ENCODE results near the gene FBXW8.

FBXW8 gene

DNA sequence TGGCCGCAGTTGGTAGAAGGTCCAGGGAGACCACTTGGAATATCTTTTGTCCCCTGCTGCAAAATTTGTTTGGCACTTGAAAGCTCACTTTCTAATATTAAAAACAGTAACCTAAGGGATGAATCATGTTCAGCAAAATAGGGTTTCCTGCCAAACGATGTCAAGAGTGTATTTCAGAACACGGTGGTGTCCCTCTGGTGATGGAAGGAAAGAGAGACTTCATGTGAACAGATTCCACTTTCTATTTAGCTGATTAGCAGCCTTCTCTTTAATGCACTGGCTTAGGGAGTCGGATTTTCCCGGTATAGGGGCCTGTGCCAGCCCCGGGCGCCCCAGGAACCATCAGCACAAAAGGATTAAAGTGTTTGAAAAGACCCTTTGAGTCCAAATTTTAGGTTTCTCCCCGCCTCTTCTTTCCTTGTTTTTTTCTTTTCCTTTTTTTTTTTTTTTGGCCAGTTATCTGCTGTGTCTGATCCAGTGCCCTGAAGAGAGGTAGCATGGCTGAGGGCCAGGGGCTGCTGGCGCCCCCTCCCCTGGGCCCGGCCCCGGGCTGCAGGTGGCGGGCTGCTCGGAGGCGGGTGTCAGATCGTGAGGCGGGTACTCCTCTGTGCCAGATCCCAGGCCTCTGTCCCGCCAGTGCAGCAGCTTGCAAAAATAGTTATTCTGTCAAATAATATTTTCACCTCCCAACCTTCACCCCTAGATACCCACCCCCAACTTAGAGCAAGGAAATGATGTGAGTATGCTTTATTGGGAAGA is 100.1 kb downstream of the FBXW8 start:
- Histone ChIP-seq H3K14ac (ENCODE audit: low read length) (no peak overlapping the region), H3K4me3 (ENCODE audit: low read depth, low read length) (no peak overlapping the region), H2BK120ac (ENCODE audit: insufficient read depth, low read length, poor library complexity) (no peak overlapping the region), H3K27ac (ENCODE audit: low read depth, low read length) (no peak overlapping the region), H3K36me3 (ENCODE audit: control insufficient read depth in 1 of 2, insufficient read depth in 2 of 2, low read length in 2 of 2) (peaks cover 12 to 16% of the 10 kb centered on the region in 2 experiments), H4K91ac (ENCODE audit: low read depth, low read length) (no peak overlapping the region), H3K9me3 (ENCODE audit: insufficient read depth, low read depth, low read length) (no peaks in the 10 kb centered on the region), H3K4me2 (ENCODE audit: low read length) (no peak overlapping the region), H2BK12ac (ENCODE audit: low read length) (no peak overlapping the region), H3K79me1 (ENCODE audit: low read length) (no peaks in the 10 kb centered on the region), H3K18ac (ENCODE audit: low read length) (no peak overlapping the region), H2BK5ac (ENCODE audit: low read depth, low read length, poor library complexity) (no peak overlapping the region), H3K79me2 (ENCODE audit: control insufficient read depth, insufficient read depth, low read length, poor library complexity) (no peaks in the 10 kb centered on the region), H3K23ac (ENCODE audit: low read length) (no peak overlapping the region), H3K27me3 (ENCODE audit: insufficient read depth, low read length) (no peaks in the 10 kb centered on the region), H2AK5ac (ENCODE audit: low read length) (no peak overlapping the region), H3K4ac (ENCODE audit: low read depth, low read length) (no peak overlapping the region), H3K9ac (ENCODE audit: low read length) (no peak overlapping the region), H2AFZ (ENCODE audit: insufficient read depth, low read length, poor library complexity) (no peak overlapping the region), H3K4me1 (ENCODE audit: control insufficient read depth in 1 of 2, insufficient read depth in 2 of 2, low read length in 2 of 2) (no peaks in the 10 kb centered on the region), H4K8ac (ENCODE audit: low read depth, low read length) (no peak overlapping the region), H4K12ac (ENCODE audit: low read depth, low read length) (no peak overlapping the region)
- no CpG with 5 or more reads among the region's 17 CpGs for WGBS (ENCODE audit: extremely low coverage, insufficient coverage, insufficient read length)
- no peak for DNase-seq

DNA sequence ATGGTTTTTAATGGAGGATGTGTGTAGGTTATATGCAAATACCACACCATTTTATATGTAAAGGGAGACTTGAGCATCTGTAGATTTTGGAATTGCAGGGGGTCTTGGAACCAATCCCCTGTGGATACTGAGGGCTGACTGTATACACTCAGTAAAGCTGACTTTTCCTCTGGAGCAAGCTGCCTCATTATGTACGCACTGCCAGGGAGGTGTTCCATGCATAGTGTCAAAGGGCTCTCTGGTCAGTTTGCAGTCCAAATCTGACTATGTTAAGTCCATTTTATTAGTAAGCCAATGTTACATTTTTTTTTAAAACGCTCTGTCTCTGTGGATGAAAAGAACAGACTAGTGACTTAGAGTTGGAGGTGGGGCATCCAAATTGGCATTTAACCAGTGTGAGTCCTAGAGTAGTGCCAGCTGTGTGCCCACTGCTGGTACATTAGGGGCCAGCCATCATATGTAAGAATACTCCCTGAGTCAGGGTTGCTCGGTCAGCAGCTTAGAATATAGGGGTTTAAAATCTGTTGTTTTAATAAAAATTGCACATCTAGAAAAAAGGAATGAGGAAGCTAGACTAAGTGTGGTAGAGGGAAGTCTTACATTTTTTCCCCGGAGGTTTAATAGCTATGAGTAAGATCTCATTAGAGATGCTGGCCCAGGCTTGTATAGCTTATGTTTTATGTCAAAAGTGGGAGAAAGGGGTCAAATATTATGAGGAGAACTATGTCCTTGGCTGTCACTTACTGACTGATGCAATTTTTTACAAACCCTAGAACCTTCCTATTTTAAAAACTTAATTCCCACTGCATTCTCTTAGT is 101.4 kb downstream of the FBXW8 start:
- H2AFZ ChIP-seq (ENCODE audit: insufficient read depth, low read length, poor library complexity), result no peak overlapping the region
- H3K4ac ChIP-seq (ENCODE audit: low read depth, low read length), result no peak overlapping the region
- H3K4me3 ChIP-seq (ENCODE audit: low read depth, low read length), result no peak overlapping the region
- no peak overlapping the region for H3K23ac ChIP-seq (ENCODE audit: low read length)
- H3K36me3 ChIP-seq (ENCODE audit: control insufficient read depth in 1 of 2, insufficient read depth in 2 of 2, low read length in 2 of 2), result peaks cover 8 to 11% of the 10 kb centered on the region in 2 experiments
- WGBS (ENCODE audit: extremely low coverage, insufficient coverage, insufficient read length), result no CpG with 5 or more reads among the region's 4 CpGs
- H3K18ac ChIP-seq (ENCODE audit: low read length), result no peak overlapping the region
- H2AK5ac ChIP-seq (ENCODE audit: low read length), result no peak overlapping the region
- H3K4me2 ChIP-seq (ENCODE audit: low read length), result no peak overlapping the region
- H3K9me3 ChIP-seq (ENCODE audit: insufficient read depth, low read depth, low read length), result no peaks in the 10 kb centered on the region
- H3K4me1 ChIP-seq (ENCODE audit: control insufficient read depth in 1 of 2, insufficient read depth in 2 of 2, low read length in 2 of 2), result no peaks in the 10 kb centered on the region
- no peaks in the 10 kb centered on the region for H3K27me3 ChIP-seq (ENCODE audit: insufficient read depth, low read length)
- H3K14ac ChIP-seq (ENCODE audit: low read length), result no peak overlapping the region
- H2BK12ac ChIP-seq (ENCODE audit: low read length), result no peak overlapping the region
- no peak overlapping the region for H4K8ac ChIP-seq (ENCODE audit: low read depth, low read length)
- no peak overlapping the region for H4K91ac ChIP-seq (ENCODE audit: low read depth, low read length)
- H4K12ac ChIP-seq (ENCODE audit: low read depth, low read length), result no peak overlapping the region
- no peak overlapping the region for H2BK120ac ChIP-seq (ENCODE audit: insufficient read depth, low read length, poor library complexity)
- no peak for DNase-seq
- no peaks in the 10 kb centered on the region for H3K79me1 ChIP-seq (ENCODE audit: low read length)
- H3K9ac ChIP-seq (ENCODE audit: low read length), result no peak overlapping the region
- H2BK5ac ChIP-seq (ENCODE audit: low read depth, low read length, poor library complexity), result no peak overlapping the region
- no peak overlapping the region for H3K27ac ChIP-seq (ENCODE audit: low read depth, low read length)
- no peaks in the 10 kb centered on the region for H3K79me2 ChIP-seq (ENCODE audit: control insufficient read depth, insufficient read depth, low read length, poor library complexity)

DNA sequence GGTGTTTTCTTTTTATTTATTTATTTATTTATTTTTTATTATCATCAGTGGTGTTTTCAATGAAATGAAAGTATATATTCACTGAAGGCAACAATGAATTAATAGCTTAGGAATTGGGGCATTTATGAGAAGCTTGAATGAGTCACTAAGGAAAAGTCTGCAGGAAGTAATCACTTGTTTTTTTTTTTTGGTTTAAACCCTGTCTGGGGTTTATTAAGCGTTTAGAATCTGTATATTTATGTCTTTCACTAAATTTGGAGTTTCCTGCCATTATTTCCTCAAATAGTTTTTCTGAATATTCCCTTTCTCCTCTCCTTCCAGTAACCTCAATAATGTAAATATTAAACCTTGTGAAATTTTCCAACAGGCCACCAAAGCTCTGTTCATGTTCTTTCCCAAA is 103.0 kb downstream of the FBXW8 start:
- Histone ChIP-seq H3K79me2 (ENCODE audit: control insufficient read depth, insufficient read depth, low read length, poor library complexity) (no peaks in the 10 kb centered on the region), H3K4me2 (ENCODE audit: low read length) (no peak overlapping the region), H3K18ac (ENCODE audit: low read length) (no peak overlapping the region), H2BK120ac (ENCODE audit: insufficient read depth, low read length, poor library complexity) (no peak overlapping the region), H3K36me3 (ENCODE audit: control insufficient read depth in 1 of 2, insufficient read depth in 2 of 2, low read length in 2 of 2) (peaks cover 8 to 14% of the 10 kb centered on the region in 2 experiments), H2AK5ac (ENCODE audit: low read length) (no peak overlapping the region), H4K8ac (ENCODE audit: low read depth, low read length) (no peak overlapping the region), H2BK5ac (ENCODE audit: low read depth, low read length, poor library complexity) (no peak overlapping the region), H3K4me1 (ENCODE audit: control insufficient read depth in 1 of 2, insufficient read depth in 2 of 2, low read length in 2 of 2) (no peaks in the 10 kb centered on the region), H3K9ac (ENCODE audit: low read length) (no peak overlapping the region), H2AFZ (ENCODE audit: insufficient read depth, low read length, poor library complexity) (no peak overlapping the region), H3K27me3 (ENCODE audit: insufficient read depth, low read length) (no peaks in the 10 kb centered on the region), H3K4ac (ENCODE audit: low read depth, low read length) (no peak overlapping the region), H3K9me3 (ENCODE audit: insufficient read depth, low read depth, low read length) (no peaks in the 10 kb centered on the region), H2BK12ac (ENCODE audit: low read length) (no peak overlapping the region), H3K14ac (ENCODE audit: low read length) (no peak overlapping the region), H3K23ac (ENCODE audit: low read length) (no peak overlapping the region), H3K27ac (ENCODE audit: low read depth, low read length) (no peak overlapping the region), H3K79me1 (ENCODE audit: low read length) (no peaks in the 10 kb centered on the region), H4K12ac (ENCODE audit: low read depth, low read length) (no peak overlapping the region), H3K4me3 (ENCODE audit: low read depth, low read length) (no peak overlapping the region), H4K91ac (ENCODE audit: low read depth, low read length) (no peak overlapping the region)
- no CpG with 5 or more reads among the region's 1 CpG for WGBS (ENCODE audit: extremely low coverage, insufficient coverage, insufficient read length)
- DNase-seq, result no peak

DNA sequence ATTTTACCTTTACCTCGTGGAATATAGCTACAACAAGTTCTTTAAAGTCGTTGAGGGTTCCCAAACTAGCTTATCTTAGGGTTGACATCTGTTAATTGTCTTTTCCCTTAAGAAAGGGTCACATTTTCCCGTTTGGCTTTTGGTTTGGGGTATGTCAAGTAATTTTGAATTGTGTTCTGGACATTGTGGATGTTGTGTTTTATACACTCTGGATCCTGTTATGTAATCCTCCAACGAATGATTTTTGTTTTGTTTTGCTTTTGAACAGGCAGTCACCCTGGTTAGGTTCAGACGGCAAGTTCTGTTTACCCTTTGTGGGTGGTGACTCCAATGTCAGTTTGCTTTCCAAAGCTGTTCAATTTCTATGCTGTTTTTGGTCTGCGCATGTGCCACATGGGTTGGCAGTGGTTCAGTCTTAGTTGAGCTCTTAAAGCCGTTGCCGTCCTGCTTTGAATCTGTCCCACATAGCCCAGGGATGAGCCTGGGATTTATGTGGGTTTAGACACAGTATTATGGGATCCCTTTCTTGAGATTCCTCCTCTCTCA is 103.7 kb downstream of the FBXW8 start:
- no peaks in the 10 kb centered on the region for H3K4me1 ChIP-seq (ENCODE audit: control insufficient read depth in 1 of 2, insufficient read depth in 2 of 2, low read length in 2 of 2)
- H3K9ac ChIP-seq (ENCODE audit: low read length), result no peak overlapping the region
- H3K4me2 ChIP-seq (ENCODE audit: low read length), result no peak overlapping the region
- no peak overlapping the region for H3K27ac ChIP-seq (ENCODE audit: low read depth, low read length)
- H3K23ac ChIP-seq (ENCODE audit: low read length), result no peak overlapping the region
- H4K91ac ChIP-seq (ENCODE audit: low read depth, low read length), result no peak overlapping the region
- peaks cover 8 to 14% of the 10 kb centered on the region in 2 experiments for H3K36me3 ChIP-seq (ENCODE audit: control insufficient read depth in 1 of 2, insufficient read depth in 2 of 2, low read length in 2 of 2)
- no peaks in the 10 kb centered on the region for H3K79me1 ChIP-seq (ENCODE audit: low read length)
- no peaks in the 10 kb centered on the region for H3K79me2 ChIP-seq (ENCODE audit: control insufficient read depth, insufficient read depth, low read length, poor library complexity)
- H3K4me3 ChIP-seq (ENCODE audit: low read depth, low read length), result no peak overlapping the region
- H3K9me3 ChIP-seq (ENCODE audit: insufficient read depth, low read depth, low read length), result no peaks in the 10 kb centered on the region
- no peak overlapping the region for H2BK12ac ChIP-seq (ENCODE audit: low read length)
- no peak overlapping the region for H2BK120ac ChIP-seq (ENCODE audit: insufficient read depth, low read length, poor library complexity)
- H3K27me3 ChIP-seq (ENCODE audit: insufficient read depth, low read length), result no peaks in the 10 kb centered on the region
- H4K12ac ChIP-seq (ENCODE audit: low read depth, low read length), result no peak overlapping the region
- H3K4ac ChIP-seq (ENCODE audit: low read depth, low read length), result no peak overlapping the region
- H2AK5ac ChIP-seq (ENCODE audit: low read length), result no peak overlapping the region
- H4K8ac ChIP-seq (ENCODE audit: low read depth, low read length), result no peak overlapping the region
- no peak overlapping the region for H3K14ac ChIP-seq (ENCODE audit: low read length)
- no peak for DNase-seq
- H2BK5ac ChIP-seq (ENCODE audit: low read depth, low read length, poor library complexity), result no peak overlapping the region
- no peak overlapping the region for H2AFZ ChIP-seq (ENCODE audit: insufficient read depth, low read length, poor library complexity)
- WGBS (ENCODE audit: extremely low coverage, insufficient coverage, insufficient read length), result no CpG with 5 or more reads among the region's 8 CpGs
- H3K18ac ChIP-seq (ENCODE audit: low read length), result no peak overlapping the region
